Calu3 (cell line): Measurements from ENCODE around the gene NCOA7. TPM values are rescaled to one million over a fixed set of nuclear protein-coding genes. Genes with fewer than 3 reads are reported as not detected.
"Not testable (repeated sequence)": the region's sequence is repeated elsewhere in the genome, so short reads cannot be mapped to it uniquely, and the experiment has no call there.

Experiments
- BruUV-seq: library from RNA; stranded (reverse); fragments of 400-500 nt; replicated peaks from 2 replicates; lab custom pipeline; 2021; lab: Mats Ljungman, UMichigan
- CTCF ChIA-PET: fragments of 300-600 bp; sonication (Branson Sonifier 250); formaldehyde crosslinking; loops from one replicate; lab custom pipeline; 2022; ENCODE audit warnings: antibody characterized with exemption; lab: Charles Lee
- DNase-seq: peaks from one replicate; pipeline ENCODE4 v3.0.0; 2022
- H3K27ac Mint-ChIP-seq: one replicate; pipeline ENCODE4 v1.8.0; 2022; ENCODE audit warnings: mixed read lengths; ENCODE audit not compliant: unreplicated experiment
- H3K27me3 Mint-ChIP-seq: one replicate; pipeline ENCODE4 v1.8.0; 2022; ENCODE audit warnings: mixed read lengths; ENCODE audit not compliant: unreplicated experiment
- H3K36me3 Mint-ChIP-seq: one replicate; pipeline ENCODE4 v1.8.0; 2022; ENCODE audit warnings: mild to moderate bottlenecking, moderate library complexity, mixed read lengths; ENCODE audit not compliant: insufficient read depth, unreplicated experiment
- H3K4me1 Mint-ChIP-seq: one replicate; pipeline ENCODE4 v1.8.0; 2022; ENCODE audit warnings: mild to moderate bottlenecking, low read depth, mixed read lengths; ENCODE audit not compliant: unreplicated experiment
- H3K4me3 Mint-ChIP-seq: one replicate; pipeline ENCODE4 v1.8.0; 2022; ENCODE audit warnings: mild to moderate bottlenecking, low read depth, moderate library complexity, mixed read lengths; ENCODE audit not compliant: unreplicated experiment
- H3K9me3 Mint-ChIP-seq: one replicate; pipeline ENCODE4 v1.8.0; 2022; ENCODE audit warnings: low read depth, mixed read lengths; ENCODE audit not compliant: unreplicated experiment
- intact Hi-C: fragments of 100-400 bp; cut with micrococcal nuclease; formaldehyde crosslinking; loops from one replicate; pipeline ENCODE4 v1.10.0; 2022; ENCODE audit not compliant: unreplicated experiment
- total RNA-seq: library from RNA; stranded (reverse); gene quantifications from 2 replicates; pipeline ENCODE4 v1.2.3, GENCODE V29; 2022
- TF ChIP-seq, protein P1 (sequence below): fragments of 200-600 bp; IDR thresholded peaks from one replicate; pipeline ENCODE4 v1.8.0; 2022; ENCODE audit warnings: antibody characterized with exemption; ENCODE audit not compliant: unreplicated experiment

NCOA7 gene
- total RNA-seq, 1 experiment from 2014 or later: 102 TPM

DNA sequence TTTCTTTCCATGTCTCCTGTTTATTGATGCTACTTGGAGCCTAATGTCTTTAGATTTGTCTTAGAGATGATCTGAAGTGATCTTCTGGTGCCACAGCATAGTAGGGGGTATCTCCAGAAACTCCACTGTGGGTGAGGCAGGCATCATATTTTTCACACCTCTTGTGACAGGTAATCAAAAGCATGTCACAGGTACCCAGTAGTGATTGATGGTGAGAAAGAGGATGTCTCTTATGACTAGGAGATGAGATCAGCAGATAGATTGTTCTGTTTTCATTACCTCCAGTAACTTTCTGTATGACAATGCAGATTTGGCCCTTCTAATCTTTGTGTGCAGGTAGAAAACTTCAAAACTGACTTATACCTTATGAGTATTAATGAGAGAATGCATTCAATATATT is 13.5 kb downstream of the NCOA7 start:
- intact Hi-C loops: no loop called here

DNA sequence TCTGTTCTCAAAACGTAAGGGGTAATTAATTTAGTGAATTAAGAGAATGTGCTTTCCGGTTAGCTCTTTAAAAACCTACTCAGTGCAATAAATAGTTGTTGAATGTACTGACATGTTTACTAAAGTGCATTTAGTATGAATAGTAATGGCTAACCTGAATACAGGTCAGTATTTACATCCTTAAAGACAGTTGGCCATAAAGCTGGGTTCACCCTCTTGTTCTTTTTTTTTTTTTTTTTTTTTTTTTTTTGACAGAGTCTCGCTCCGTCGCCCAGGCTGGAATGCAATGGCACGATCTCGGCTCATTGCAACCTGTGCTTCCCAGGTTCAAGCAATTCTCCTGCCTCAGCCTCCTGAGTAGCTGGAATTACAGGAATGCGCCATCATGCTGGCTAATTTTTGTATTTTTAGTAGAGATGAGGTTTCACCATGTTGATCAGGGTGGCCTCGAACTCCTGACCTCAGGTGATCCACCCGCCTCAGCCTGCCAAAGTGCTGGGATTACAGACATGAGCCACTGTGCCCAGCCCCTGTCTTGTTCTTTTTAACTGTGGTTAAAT is 14.2 kb downstream of the NCOA7 start:
- BruUV-seq, CTCF ChIA-PET, intact Hi-C loops: not testable (repeated sequence)

More for the DNA sequence above, 13.5 kb downstream of the NCOA7 start:
- Mint-ChIP-seq H3K4me3 (no peak overlapping the region), H3K9me3 (no peaks in the 10 kb centered on the region), H3K36me3 (peaks cover 7% of the 10 kb centered on the region), H3K27ac (no peak overlapping the region), H3K4me1 (peaks cover 8% of the 10 kb centered on the region), H3K27me3 (no peaks in the 10 kb centered on the region)
- TF ChIP-seq, protein P1, sequence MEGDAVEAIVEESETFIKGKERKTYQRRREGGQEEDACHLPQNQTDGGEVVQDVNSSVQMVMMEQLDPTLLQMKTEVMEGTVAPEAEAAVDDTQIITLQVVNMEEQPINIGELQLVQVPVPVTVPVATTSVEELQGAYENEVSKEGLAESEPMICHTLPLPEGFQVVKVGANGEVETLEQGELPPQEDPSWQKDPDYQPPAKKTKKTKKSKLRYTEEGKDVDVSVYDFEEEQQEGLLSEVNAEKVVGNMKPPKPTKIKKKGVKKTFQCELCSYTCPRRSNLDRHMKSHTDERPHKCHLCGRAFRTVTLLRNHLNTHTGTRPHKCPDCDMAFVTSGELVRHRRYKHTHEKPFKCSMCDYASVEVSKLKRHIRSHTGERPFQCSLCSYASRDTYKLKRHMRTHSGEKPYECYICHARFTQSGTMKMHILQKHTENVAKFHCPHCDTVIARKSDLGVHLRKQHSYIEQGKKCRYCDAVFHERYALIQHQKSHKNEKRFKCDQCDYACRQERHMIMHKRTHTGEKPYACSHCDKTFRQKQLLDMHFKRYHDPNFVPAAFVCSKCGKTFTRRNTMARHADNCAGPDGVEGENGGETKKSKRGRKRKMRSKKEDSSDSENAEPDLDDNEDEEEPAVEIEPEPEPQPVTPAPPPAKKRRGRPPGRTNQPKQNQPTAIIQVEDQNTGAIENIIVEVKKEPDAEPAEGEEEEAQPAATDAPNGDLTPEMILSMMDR: no peak
- CTCF ChIA-PET: no interaction called here
- no TSS peak for BruUV-seq
- no peak for DNase-seq

DNA sequence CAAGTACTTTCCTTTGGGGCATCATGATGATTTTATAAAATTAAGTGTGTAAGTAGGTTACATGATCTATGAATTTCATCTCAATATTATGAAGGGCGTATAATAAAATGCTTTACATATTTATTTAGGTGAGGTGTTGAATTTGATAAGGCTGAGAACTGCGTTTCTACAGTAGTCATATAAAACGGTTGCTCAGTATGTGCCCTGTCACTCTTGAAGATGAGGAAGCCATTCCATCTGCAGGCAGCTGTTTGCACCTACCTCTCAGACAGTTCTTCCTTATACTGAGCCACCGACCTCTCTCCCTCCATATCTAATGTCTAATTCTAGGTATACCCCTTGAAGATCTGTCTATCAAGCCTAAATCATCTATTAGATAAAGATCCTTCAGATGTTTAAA is 16.1 kb downstream of the NCOA7 start:
- BruUV-seq: no TSS peak
- TF ChIP-seq, protein P1: no peak
- Mint-ChIP-seq H3K4me3 (no peak overlapping the region), H3K4me1 (peaks cover 6% of the 10 kb centered on the region), H3K9me3 (no peaks in the 10 kb centered on the region), H3K27me3 (no peaks in the 10 kb centered on the region), H3K27ac (no peak overlapping the region), H3K36me3 (peaks cover 8% of the 10 kb centered on the region)
- CTCF ChIA-PET: no interaction called here
- no peak for DNase-seq
- intact Hi-C loops: no loop called here

More for the DNA sequence above, 14.2 kb downstream of the NCOA7 start:
- not testable (repeated sequence) for H3K9me3 Mint-ChIP-seq, H3K27ac Mint-ChIP-seq, H3K4me3 Mint-ChIP-seq, H3K4me1 Mint-ChIP-seq, H3K36me3 Mint-ChIP-seq, H3K27me3 Mint-ChIP-seq, DNase-seq

DNA sequence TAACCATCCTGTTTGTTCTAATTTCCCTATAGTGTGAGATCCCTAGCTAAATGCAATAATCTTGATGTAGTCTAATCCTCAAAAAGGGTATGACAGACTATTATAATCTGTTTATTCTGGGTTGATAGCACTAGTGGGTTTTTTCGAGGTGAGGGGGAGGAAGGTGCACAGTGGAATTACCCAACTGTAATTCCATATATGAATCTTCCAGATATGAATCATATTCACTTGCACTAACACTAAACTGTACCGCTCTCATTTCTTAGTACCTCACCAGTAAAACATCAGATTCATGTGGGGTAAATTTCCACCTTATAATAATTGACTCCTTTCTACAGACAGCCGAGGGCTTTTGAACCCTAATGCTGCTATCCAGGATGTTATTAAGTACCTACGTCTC is 16.5 kb downstream of the NCOA7 start:
- no peaks in the 10 kb centered on the region for H3K27me3 Mint-ChIP-seq
- no peak for DNase-seq
- no peaks in the 10 kb centered on the region for H3K9me3 Mint-ChIP-seq
- H3K36me3 Mint-ChIP-seq: peaks cover 9% of the 10 kb centered on the region
- intact Hi-C loops: no loop called here
- no peak overlapping the region for H3K4me3 Mint-ChIP-seq
- no peak overlapping the region for H3K27ac Mint-ChIP-seq
- BruUV-seq: no TSS peak
- CTCF ChIA-PET: interaction anchor here (0.7 kb wide), 1 partner anchor 16 kb away, joined by 3 read pairs; no protein-coding TSS in a partner anchor
- TF ChIP-seq, protein P1: no peak
- peaks cover 11% of the 10 kb centered on the region for H3K4me1 Mint-ChIP-seq

DNA sequence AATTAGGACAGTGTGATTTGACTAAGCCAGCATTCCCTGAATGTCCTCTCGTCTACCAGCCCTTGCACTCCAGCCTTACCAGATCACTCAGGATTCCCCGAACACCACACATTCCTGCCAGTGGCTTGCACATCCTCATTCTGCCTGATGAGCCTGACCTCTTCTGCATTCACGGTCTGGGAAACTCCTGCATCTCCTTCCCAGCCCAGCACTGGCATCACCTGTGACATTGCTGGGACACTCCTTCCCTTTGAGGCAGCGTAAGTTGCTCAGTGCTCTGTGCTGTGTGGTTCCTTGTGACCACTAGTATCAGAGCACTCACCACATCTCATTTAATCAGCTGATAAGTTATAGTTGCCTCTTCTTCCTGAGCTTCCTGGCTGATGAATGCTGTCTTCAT is 17.3 kb downstream of the NCOA7 start:
- Mint-ChIP-seq H3K9me3 (no peaks in the 10 kb centered on the region), H3K4me3 (no peak overlapping the region), H3K27ac (no peak overlapping the region), H3K36me3 (peaks cover 8% of the 10 kb centered on the region), H3K4me1 (peaks cover 15% of the 10 kb centered on the region), H3K27me3 (no peaks in the 10 kb centered on the region)
- BruUV-seq: no TSS peak
- no peak for DNase-seq
- CTCF ChIA-PET: no interaction called here
- TF ChIP-seq, protein P1: no peak
- intact Hi-C loops: no loop called here
